ENCODE data around the gene CORO7. TPM values are rescaled to one million over a fixed set of nuclear protein-coding genes. Genes with fewer than 3 reads are reported as not detected.
A peak's percentile ranks its signal among the peaks of the same experiment; 100 is the strongest.

CORO7 gene
- total and polyA plus RNA-seq, 9 of the 15 experiments (the other 6 are each of a cell fraction or from before 2014, with no cell fraction given) = 0.45 to 77.2 (median 18.7) TPM

DNA sequence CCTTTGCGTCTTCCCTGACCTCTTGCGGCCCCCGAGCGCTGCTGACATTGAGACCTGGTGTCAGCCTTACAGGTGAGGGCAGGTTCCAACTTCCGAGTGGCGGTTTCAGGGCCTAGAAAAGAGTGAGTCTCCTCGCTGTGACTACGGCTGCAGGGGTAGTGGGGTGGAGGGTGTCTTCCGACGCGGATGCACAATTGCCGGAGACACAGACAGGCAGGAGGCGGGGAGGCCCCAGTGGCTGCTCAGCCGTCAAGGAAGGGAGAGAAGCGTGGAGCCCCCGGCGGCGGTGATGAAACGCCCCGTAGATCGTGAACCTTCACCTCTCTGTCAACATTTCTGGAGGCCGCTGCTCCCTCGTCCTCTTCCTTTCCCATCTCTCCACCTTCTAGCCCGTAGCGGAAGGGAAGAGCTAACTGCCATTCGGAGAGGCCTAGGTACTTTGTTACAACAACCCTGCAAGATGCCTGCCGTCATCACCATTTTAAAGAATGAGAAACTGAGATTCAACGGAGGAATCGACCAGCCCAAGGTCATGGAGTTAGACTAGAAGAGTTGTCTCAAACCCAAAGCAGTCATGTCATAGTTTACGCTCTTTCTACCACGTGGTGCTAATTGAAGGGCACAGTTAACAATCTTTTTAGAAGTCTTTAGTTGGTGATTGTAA lies 9.8 kb upstream of the CORO7 start (continued):
- 0 out of 4 replicates have a peak, but pooled peaks of 1 of the 2 experiments have one; percentile 1 for TF ChIP-seq FOXK2 (conservative IDR thresholded peaks at IDR 0.05 in 1 of 2, IDR thresholded peaks at IDR 0.05 in 1 of 2; ENCODE audit: low read depth in 2 of 2)
- no peak for TF ChIP-seq CREM (IDR thresholded peaks at IDR 0.05; ENCODE audit: low read depth)
- TF ChIP-seq RBFOX2 (IDR thresholded peaks at IDR 0.05; ENCODE audit: low read depth, low read length) = peak; percentile 78
- TF ChIP-seq HLTF (IDR thresholded peaks at IDR 0.05) = 0 out of 2 replicates have a peak, but pooled peaks have one; percentile 59
- TF ChIP-seq FOXJ2 (tag; IDR thresholded peaks at IDR 0.05) = no peak
- TF ChIP-seq, protein P1, sequence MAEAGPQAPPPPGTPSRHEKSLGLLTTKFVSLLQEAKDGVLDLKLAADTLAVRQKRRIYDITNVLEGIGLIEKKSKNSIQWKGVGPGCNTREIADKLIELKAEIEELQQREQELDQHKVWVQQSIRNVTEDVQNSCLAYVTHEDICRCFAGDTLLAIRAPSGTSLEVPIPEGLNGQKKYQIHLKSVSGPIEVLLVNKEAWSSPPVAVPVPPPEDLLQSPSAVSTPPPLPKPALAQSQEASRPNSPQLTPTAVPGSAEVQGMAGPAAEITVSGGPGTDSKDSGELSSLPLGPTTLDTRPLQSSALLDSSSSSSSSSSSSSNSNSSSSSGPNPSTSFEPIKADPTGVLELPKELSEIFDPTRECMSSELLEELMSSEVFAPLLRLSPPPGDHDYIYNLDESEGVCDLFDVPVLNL (CRISPR knock-in tag; IDR thresholded peaks at IDR 0.05; ENCODE audit: low read depth) = peak; percentile 2
- TF ChIP-seq DDX20 (tag; IDR thresholded peaks at IDR 0.05; ENCODE audit: low read depth) = no peak
- TF ChIP-seq CHD1 (IDR thresholded peaks at IDR 0.05; ENCODE audit: low read length) = peak; percentile 87
- no peak for TF ChIP-seq RBM14 (IDR thresholded peaks at IDR 0.05; ENCODE audit: borderline replicate concordance, insufficient read depth, low read depth, low read length)
- TF ChIP-seq, protein P2, sequence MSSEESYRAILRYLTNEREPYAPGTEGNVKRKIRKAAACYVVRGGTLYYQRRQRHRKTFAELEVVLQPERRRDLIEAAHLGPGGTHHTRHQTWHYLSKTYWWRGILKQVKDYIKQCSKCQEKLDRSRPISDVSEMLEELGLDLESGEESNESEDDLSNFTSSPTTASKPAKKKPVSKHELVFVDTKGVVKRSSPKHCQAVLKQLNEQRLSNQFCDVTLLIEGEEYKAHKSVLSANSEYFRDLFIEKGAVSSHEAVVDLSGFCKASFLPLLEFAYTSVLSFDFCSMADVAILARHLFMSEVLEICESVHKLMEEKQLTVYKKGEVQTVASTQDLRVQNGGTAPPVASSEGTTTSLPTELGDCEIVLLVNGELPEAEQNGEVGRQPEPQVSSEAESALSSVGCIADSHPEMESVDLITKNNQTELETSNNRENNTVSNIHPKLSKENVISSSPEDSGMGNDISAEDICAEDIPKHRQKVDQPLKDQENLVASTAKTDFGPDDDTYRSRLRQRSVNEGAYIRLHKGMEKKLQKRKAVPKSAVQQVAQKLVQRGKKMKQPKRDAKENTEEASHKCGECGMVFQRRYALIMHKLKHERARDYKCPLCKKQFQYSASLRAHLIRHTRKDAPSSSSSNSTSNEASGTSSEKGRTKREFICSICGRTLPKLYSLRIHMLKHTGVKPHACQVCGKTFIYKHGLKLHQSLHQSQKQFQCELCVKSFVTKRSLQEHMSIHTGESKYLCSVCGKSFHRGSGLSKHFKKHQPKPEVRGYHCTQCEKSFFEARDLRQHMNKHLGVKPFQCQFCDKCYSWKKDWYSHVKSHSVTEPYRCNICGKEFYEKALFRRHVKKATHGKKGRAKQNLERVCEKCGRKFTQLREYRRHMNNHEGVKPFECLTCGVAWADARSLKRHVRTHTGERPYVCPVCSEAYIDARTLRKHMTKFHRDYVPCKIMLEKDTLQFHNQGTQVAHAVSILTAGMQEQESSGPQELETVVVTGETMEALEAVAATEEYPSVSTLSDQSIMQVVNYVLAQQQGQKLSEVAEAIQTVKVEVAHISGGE (CRISPR knock-in tag; IDR thresholded peaks at IDR 0.05) = peak in 1 of 3 experiments; percentile 48; a peak in 1 of 6 replicates
- TF ChIP-seq NUFIP1 (IDR thresholded peaks at IDR 0.05; ENCODE audit: partially characterized antibody) = no peak
- no peak for TF ChIP-seq SMAD3 (CRISPR knock-in tag; conservative IDR thresholded peaks at IDR 0.05)
- TF ChIP-seq TBP (optimal IDR thresholded peaks at IDR 0.05; ENCODE audit: low read depth, low read length) = no peak
- TF ChIP-seq, protein P3, sequence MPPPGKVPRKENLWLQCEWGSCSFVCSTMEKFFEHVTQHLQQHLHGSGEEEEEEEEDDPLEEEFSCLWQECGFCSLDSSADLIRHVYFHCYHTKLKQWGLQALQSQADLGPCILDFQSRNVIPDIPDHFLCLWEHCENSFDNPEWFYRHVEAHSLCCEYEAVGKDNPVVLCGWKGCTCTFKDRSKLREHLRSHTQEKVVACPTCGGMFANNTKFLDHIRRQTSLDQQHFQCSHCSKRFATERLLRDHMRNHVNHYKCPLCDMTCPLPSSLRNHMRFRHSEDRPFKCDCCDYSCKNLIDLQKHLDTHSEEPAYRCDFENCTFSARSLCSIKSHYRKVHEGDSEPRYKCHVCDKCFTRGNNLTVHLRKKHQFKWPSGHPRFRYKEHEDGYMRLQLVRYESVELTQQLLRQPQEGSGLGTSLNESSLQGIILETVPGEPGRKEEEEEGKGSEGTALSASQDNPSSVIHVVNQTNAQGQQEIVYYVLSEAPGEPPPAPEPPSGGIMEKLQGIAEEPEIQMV (tag; conservative IDR thresholded peaks at IDR 0.05; ENCODE audit: low read depth) = no peak
- TF ChIP-seq, protein P4, sequence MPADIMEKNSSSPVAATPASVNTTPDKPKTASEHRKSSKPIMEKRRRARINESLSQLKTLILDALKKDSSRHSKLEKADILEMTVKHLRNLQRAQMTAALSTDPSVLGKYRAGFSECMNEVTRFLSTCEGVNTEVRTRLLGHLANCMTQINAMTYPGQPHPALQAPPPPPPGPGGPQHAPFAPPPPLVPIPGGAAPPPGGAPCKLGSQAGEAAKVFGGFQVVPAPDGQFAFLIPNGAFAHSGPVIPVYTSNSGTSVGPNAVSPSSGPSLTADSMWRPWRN (IDR thresholded peaks at IDR 0.05; ENCODE audit: low read depth) = no peak
- TF ChIP-seq, protein P5, sequence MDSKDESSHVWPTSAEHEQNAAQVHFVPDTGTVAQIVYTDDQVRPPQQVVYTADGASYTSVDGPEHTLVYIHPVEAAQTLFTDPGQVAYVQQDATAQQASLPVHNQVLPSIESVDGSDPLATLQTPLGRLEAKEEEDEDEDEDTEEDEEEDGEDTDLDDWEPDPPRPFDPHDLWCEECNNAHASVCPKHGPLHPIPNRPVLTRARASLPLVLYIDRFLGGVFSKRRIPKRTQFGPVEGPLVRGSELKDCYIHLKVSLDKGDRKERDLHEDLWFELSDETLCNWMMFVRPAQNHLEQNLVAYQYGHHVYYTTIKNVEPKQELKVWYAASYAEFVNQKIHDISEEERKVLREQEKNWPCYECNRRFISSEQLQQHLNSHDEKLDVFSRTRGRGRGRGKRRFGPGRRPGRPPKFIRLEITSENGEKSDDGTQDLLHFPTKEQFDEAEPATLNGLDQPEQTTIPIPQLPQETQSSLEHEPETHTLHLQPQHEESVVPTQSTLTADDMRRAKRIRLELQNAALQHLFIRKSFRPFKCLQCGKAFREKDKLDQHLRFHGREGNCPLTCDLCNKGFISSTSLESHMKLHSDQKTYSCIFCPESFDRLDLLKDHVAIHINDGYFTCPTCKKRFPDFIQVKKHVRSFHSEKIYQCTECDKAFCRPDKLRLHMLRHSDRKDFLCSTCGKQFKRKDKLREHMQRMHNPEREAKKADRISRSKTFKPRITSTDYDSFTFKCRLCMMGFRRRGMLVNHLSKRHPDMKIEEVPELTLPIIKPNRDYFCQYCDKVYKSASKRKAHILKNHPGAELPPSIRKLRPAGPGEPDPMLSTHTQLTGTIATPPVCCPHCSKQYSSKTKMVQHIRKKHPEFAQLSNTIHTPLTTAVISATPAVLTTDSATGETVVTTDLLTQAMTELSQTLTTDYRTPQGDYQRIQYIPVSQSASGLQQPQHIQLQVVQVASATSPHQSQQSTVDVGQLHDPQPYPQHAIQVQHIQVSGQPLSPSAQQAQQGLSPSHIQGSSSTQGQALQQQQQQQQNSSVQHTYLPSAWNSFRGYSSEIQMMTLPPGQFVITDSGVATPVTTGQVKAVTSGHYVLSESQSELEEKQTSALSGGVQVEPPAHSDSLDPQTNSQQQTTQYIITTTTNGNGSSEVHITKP (IDR thresholded peaks at IDR 0.05; ENCODE audit: partially characterized antibody) = no peak

All from K562 (cell line).